H54 (cell line): Measurements from ENCODE around the gene ARRDC2.

ENCODE experiments used
- DNase-seq: peaks from one replicate; pipeline ENCODE4 v3.0.0; 2011; ENCODE audit warnings: low spot score, mixed read lengths; ENCODE audit not compliant: insufficient read length
- FAIRE-seq: peaks from 3 replicates; lab custom pipeline; 2011; peaks lifted over from hg19 to GRCh38; lab: Jason Lieb, UNC
- POLR2A ChIP-seq: IDR thresholded peaks from 2 replicates; pipeline ENCODE4 v1.6.1; 2011; ENCODE audit warnings: low read depth, mild to moderate bottlenecking, low read length

Gene ARRDC2

DNA sequence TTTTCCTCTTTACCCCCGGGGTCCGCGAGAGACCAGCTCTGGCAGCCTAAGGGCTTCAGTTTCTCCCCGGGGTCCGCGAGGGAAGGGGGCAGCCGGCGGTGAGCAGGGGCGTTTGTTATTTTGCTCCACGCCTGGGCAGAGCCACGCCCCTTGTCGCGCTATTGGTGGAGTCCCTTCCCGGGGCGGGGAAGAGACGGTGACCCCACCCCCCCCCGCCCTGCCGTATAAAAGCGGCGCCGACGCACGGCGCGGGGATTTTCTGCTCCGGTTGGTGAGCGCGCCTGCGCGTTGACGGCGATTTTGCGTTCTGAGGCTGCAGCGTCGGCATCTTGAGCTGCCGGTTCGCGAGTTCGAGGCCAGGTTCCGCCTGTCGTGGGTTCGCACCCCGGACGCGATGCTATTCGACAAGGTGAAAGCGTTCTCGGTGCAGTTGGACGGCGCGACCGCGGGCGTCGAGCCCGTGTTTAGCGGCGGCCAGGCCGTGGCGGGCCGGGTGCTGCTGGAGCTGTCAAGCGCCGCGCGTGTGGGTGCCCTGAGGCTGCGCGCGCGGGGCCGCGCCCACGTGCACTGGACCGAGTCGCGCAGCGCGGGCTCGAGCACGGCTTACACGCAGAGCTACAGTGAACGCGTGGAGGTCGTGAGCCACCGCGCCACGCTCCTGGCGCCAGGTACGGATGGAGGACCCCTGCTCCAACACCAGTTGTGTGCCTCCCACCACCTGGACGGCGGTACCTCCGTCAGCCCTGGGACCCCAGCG lies at the start of gene ARRDC2:
ARRDC2 (plus strand) TSS at position 254 of the 757 bp plus-strand sequence; CDS start at position 395, 141 bp downstream.
- peak; percentile 41 for TF ChIP-seq POLR2A
- DNase-seq: peak; percentile 97

DNA sequence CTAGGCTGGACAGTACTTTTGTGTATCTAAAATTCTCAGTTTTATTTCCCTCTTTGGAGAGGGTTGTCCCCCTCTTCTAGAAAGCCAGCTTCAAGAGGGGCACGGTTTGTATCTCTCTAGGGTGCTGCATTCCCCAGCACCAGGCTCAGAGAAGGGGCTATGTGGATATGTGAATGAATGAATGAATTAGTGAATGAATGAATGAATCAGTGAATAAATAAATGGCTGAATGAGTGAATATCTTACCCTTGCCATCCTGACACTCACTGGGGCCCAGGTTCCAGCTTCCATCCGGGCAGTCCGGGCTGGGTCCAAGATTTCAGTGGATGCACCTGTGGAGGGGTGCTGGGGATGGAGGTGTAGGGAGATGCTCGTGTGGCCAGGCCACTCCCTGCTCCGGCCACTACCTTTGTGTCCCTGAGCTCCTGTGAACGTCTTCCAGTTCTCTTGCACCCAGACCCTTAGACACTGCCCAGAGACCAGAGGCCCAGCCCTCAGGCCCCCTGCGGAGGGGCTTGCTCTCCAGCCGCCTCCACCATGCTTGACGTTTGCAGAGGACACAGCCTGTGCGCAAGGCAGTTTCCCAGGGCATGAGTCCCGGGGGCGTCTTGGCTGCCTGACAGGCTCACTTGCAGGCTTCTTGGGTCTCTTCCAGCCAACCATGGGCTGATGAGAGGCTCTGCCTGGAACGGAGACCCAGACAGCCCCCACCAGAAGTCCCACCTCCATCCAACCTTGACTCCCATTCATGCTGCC lies 43.9 kb upstream of the ARRDC2 start:
- no peak for TF ChIP-seq POLR2A
- no peak for FAIRE-seq
- no peak for DNase-seq

More for the DNA sequence above, at the start of gene ARRDC2:
- no peak for FAIRE-seq

DNA sequence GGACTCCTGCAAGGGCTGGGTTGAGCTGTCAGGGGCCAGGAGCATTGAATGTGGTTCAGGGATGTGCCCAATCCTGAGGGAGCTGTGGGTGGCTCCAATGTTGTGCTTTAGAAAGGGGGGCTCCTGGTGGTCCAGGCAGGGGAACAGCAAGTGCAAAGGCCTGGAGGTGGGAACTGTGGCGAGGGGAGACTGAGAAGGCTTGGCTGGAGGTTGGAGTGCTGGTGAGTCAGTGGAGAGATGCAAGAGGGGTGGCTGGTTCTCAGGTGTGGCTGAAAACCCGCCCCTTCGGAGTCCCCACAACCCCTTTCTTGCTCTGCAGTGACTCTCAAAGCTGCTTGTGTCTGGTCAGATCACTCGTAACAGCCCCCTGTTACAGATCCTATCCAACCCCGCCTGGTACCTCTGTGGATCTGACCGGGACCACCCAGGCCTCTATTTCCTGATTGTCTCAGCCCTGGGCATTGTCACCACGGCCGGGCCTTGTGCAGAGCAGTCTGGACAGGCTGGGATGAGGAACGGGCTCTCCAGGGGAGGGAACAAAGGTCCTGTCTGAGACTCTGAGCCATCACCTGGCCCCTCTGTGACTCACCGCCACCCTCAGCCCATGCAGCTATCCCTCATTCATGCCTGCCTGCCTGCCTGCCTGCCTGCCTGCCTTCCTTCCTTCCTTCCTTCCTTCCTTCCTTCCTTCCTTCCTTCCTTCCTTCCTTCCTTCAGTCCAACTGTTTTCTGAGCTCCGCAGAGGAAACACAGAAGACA lies 42.4 kb upstream of the ARRDC2 start:
- FAIRE-seq (no peak), DNase-seq (no peak)
- no peak for TF ChIP-seq POLR2A

DNA sequence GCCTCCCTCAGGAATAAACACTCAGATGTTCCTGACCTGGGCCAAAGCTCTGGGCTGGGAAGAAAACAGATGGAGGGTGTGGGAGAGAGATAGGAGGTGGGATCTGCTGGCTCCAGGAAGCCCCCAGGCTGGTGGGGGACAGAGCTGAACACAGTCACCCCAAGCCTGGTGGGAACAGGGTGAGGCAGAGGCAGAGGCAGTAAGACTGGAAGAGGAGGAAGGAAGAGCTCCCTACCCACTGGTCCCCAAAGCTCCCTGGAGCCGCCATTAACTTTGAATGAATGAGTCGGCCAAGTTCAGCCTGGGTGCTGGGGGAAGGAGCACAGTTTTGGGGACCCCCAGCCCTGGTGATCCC lies 41.9 kb upstream of the ARRDC2 start:
- no peak for FAIRE-seq
- no peak for TF ChIP-seq POLR2A
- no peak for DNase-seq

DNA sequence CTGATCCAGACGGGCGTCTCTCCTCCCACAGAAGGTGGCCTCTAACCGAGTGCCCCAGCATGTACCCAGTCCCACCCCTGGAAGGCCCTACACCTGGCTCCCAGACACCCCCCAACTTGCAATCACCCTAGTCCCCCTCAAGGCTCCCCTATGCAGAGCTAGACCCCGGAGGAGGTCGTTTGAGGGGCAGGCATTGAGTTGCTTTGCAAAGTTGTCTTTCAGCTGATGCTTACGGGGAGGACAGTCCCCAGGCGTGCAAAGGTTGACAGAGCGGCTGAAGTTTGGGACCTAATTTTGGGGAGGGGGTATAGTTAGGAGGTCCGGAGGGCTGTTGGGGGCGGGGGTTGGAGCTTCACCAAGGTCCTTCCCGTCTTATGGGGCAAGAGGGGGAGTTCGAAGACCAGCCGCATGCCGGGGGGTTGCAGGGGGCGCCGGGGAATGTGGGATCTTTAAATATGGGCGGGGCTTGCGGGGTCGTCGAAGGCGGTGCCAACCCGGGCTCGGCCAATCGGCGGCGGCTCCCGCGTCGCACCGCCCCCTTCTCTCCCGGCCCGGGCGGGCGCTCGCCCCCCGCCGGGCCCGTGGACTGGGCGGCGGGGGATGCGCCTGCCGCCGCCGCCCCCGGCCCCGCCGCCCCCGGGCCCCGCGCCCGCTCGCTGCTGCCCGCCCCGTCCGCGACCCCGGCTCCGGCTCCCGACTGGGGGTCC lies 41.3 kb upstream of the ARRDC2 start, which contains the start of gene KCNN1:
KCNN1 (plus strand) TSS at position 558 of the 707 bp plus-strand sequence. CDS start 6,782 bp downstream, outside the sequence.
- TF ChIP-seq POLR2A: no peak
- FAIRE-seq: no peak
- DNase-seq: no peak

DNA sequence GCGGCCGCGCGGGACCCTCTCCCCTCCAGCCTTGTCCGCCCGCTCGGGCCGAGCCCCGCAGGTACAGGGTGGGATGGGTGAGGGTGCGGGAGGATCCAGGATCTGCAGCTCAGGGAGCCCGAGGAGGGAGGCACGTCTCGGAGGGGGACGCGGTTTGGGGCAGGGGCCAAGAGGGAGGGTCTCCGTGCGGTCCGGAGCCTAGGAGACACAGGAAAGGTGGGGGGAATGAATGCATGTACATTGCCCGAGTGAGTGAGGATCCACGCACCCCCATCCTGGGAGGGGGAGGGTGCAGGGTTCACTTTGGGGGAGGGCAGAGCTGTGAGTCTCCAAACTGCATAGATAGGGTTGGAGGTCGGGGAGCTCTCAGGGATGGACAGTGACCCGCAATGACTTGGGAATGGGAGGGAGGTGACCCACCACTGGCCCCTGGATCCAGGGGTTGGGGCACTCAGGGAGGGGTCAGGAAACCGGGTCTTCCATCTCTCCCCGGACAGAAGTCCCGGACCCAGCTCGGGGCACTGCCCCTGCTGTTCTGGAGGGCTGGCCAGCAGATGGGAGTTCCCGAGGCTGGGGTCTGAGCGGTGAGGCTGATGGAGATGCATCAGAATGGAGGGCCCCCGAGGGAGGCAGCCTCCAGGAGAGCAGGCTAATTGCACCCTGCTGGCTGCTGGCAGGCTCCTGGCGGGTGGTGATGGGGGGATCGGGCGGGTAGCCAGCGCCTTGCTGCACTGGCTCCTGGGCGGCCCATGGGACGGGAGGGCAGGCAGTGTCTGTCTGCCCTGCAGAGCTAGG lies 40.5 kb upstream of the ARRDC2 start:
- FAIRE-seq (no peak), DNase-seq (no peak)
- TF ChIP-seq POLR2A: no peak

DNA sequence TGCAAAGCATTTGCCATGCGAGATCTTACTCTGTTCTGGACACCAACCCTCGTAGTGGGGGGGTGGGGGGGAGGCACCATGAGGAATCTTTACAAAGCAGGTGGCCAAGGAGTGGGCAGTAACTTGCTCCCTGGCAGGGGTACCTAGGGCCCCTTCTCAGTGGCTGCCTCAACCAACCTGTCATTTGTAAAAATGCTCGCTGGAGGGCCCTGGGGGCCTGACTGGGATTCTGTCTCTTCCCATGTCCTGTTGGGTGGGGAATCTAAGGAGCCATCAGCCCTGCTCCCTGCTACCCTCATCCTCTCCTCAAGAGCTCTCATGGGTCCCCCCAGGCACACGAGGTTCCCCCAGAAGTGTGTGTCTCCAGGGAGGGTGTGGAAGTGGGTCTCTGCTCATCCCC lies 39.6 kb upstream of the ARRDC2 start:
- no peak for DNase-seq
- TF ChIP-seq POLR2A: no peak
- no peak for FAIRE-seq

DNA sequence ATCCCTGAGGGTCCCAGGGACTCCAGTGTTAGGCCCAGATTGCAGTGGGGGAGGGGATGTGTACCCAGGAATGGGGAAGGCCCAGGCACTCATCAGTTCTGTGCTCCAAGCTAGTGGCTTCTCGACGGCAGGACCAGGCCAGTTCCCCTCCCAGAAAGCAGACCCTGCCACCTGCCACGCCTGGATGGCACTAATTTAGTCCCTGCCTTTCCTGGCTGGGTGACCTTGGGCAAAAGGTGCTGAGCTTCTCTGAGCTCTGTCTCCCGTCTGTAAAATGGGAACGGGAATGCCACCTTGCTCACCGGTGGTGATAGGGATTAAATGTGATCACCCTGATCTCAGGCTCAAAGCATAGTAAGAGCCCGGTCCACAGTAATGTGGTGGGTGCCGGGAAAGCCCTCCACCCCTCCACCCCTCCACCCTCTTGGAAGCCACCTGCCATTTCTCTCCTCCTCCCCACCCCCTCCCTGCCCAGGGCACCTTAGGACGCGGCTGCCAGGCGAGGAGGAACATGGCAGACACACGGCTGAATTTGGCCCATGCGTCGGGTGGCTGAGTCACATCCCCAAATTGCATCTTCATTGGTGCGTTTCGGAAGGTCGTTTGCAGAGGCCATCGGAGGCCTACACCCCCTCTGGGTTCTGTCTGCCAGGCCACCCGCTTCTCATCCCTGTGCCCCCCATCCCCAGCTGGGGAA lies 38.7 kb upstream of the ARRDC2 start:
- no peak for FAIRE-seq

DNA sequence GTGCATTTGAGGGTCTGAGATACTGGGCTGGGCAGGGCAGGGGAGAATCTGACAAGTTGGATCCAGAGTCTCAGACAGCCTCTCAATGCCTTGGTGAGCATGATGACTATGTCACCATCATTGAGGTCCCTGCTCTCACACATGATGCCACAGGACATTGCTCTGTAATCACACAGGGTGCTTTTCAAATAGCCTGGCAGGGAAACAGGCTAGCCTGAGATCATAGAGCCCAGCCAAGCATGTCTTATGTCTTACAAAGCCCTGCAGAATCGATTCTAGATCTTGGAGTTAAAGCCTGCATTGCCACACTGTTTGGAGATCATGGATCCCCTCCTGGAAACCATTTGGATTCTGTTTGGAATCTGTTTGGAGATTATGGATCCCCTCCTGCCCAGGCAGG lies 35.7 kb upstream of the ARRDC2 start:
- DNase-seq: no peak
- no peak for FAIRE-seq
- no peak for TF ChIP-seq POLR2A

More for the DNA sequence above, 38.7 kb upstream of the ARRDC2 start:
- DNase-seq: no peak
- TF ChIP-seq POLR2A: no peak

DNA sequence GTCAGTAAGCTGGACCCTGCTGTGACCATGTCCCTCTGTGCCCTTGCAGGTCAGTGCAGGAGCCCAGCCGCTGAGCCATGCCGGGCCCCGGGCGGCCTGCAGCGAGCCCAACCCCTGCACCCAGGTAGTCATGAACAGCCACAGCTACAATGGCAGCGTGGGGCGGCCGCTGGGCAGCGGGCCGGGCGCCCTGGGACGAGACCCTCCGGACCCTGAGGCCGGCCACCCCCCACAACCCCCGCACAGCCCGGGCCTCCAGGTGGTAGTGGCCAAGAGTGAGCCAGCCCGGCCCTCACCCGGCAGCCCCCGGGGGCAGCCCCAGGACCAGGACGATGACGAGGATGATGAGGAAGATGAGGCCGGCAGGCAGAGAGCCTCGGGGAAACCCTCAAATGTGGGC lies 34.2 kb upstream of the ARRDC2 start:
- no peak for TF ChIP-seq POLR2A
- DNase-seq (no peak), FAIRE-seq (no peak)

DNA sequence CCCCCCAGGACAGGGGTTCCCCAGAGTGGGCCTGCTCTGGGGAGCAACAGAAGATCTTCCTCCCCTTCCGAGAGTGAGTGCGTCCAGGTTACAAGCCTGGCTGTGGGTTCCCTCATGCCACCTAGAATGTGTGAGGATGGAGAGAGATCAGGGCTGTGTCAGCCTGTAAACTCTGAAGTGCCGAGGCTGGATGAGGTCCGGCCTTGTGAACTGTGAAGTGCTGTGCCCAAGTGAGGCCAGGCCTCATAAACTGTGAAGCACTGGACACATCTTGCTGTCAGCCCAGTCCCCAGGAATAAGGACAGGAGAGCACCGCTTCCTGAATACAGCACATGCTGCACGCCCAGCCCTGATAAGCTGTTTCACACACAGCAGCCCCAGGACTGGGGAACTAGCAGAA lies 33.4 kb upstream of the ARRDC2 start:
- no peak for TF ChIP-seq POLR2A
- FAIRE-seq (no peak), DNase-seq (no peak)

DNA sequence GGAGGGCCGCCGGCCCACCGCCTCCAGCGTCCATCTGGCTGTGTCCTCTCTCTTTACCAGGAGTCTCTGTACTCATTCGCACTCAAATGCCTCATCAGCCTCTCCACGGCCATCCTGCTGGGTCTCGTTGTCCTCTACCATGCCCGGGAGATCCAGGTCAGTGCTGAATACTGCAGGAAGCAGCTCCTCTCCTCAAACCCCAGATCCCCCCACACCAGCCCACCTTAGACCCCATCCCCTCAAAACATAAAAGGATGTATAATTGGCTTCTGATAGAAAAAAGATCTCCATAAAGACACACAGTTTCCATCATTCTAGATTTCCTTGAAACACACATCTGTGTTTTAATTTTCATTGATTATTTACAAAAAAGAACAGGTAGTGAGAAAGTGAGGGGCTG lies 32.9 kb upstream of the ARRDC2 start:
- no peak for TF ChIP-seq POLR2A
- no peak for DNase-seq
- FAIRE-seq: no peak
